Raji (cell line): Measurements from ENCODE around the gene ACAD10.

Experiments
- POLR2A ChIP-seq: IDR thresholded peaks from 2 replicates; pipeline ENCODE4 v1.6.1; 2011; ENCODE audit warnings: low read depth, low read length, control low read depth; ENCODE audit not compliant: insufficient read depth

The ACAD10 gene

DNA sequence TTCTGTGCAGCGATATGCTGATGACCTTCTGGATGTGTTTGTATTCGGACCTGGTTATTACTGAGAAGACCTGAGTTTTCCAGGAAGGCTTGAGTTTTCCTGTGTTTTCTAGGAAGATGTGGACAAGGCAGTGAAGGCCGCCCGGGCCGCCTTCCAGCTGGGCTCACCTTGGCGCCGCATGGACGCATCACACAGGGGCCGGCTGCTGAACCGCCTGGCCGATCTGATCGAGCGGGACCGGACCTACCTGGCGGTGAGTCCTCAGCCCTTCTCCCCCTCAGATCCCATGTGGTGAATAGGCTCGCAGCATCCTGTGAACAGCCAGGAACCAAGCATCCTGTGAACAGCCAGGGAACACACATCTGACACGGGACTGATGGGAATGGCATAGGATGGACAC is 97.2 kb downstream of the ACAD10 start:
- TF ChIP-seq POLR2A: no peak

DNA sequence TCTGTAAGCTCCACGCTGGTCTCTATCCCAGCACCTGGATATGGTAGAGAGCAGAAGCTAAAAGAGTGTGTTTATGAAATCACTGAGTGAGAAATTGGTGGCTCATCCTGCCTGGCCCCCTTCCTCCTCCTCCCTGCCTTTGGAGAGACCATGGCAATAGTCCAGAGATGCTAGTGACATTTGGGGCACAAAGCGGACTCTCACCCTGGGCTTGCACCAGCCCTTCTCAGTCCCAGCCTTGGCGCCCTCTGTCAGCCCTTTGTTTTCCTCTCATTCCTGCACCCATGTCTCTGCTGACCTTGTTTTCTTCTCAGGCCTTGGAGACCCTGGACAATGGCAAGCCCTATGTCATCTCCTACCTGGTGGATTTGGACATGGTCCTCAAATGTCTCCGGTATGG is 99.1 kb downstream of the ACAD10 start:
- TF ChIP-seq POLR2A: no peak

- no peak for TF ChIP-seq POLR2A
Measured at GRCh38 chr12:111785651-111786050, 99.8 kb downstream of the ACAD10 start.

DNA sequence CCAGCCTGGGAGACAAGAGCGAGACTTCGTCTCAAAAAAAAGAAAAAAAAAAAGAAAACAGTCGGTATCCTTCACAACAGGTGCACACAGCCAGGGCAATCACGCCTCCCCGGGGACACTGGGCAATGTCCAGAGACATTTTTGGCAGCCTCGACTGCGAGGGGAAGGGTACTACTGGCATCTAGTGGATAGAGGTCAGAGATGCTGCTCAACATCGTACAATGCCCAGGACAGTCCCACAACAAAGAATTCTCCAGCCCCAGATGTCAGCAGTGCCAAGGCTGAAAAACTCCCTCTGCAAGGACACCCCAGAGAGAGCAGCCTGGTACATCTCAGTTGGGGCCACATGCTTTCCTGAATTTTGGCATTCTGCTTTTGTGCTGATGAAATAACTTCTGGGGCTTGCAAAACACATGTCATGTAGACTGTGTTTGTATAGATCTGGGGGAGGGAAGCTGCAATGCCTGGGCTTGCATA is 102.4 kb downstream of the ACAD10 start:
- TF ChIP-seq POLR2A: no peak

DNA sequence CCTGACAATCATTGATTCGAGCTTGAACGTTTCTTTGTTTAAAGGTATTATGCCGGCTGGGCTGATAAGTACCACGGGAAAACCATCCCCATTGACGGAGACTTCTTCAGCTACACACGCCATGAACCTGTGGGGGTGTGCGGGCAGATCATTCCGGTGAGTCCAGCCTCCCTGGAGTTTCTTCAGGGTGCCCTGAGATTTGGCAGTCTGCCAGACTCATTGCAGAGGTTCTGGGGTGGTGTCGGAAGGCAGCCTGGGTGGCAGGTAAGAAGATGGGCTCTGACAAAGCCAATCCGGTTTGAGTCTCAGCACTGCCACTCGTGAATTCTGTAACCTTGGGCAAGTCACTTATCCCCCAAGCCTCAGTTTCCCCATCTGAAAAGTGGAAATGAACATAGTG is 103.9 kb downstream of the ACAD10 start:
- no peak for TF ChIP-seq POLR2A

DNA sequence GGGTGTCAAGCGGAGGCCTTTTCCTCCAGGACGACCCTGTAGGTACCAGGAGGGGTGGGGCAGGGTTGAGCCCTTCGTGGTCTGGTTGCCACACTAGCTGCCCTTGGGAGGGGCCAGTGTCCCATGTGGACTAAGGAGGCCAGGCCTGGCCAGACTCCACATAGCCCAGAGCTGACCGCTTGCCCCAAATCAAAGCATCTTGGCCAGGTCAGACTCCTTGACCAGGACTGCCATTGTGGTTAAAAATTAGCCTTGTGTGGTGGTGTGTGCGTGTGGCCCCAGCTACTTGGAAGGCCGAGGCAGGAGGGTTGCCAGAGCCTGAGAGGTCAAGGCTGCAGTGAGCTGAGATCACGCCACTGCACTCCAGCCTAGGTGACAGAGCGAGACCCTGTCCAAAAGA is 105.7 kb downstream of the ACAD10 start:
- TF ChIP-seq POLR2A: no peak

- no peak for TF ChIP-seq POLR2A
Measured at GRCh38 chr12:111792155-111792855, 106.5 kb downstream of the ACAD10 start.

GRCh38 chr12:111792856-111793235 is 107.0 kb downstream of the ACAD10 start:
- no peak for TF ChIP-seq POLR2A

- no peak for TF ChIP-seq POLR2A
Measured at GRCh38 chr12:111798182-111798581, 112.3 kb downstream of the ACAD10 start.

DNA sequence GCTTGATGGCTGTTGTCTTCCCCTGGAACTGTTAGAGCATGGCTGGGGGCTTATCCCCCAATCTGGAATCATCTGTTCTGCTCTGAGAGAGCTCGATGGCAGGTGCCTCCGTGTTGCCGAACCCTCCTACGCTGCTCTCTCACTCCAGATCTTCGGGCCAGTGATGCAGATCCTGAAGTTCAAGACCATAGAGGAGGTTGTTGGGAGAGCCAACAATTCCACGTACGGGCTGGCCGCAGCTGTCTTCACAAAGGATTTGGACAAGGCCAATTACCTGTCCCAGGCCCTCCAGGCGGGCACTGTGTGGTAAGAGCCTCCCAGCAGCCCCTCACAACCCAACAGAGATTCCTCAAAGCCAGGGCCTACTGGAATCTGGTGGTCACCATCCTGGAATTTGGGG is 113.9 kb downstream of the ACAD10 start:
- no peak for TF ChIP-seq POLR2A

DNA sequence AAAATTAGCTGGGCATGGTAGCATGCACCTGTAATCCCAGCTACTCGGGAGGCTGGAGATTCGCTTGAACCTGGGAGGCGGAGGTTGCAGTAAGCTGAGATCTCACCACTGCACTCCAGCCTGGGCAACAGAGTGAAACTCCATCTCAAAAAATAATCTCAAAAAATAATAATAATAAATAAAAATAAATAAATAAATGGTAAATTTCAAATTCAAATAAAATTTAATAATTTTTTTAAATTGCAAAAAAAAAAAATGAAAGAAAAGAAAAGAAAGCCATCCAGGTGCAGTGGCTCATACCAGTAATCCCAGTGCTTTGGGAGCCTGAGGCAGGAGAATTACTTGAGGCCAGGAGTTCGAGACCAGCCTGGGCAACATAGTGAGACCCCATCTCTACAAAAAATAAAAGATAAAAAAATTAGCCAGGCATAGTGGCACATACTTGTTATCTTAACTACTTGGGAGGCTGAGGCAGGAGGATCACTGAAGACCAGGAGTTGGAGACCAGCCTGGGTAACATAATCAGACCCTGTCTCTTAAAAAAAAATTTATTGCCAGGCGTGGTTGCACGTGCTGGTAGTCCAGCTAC is 117.3 kb downstream of the ACAD10 start:
- no peak for TF ChIP-seq POLR2A

DNA sequence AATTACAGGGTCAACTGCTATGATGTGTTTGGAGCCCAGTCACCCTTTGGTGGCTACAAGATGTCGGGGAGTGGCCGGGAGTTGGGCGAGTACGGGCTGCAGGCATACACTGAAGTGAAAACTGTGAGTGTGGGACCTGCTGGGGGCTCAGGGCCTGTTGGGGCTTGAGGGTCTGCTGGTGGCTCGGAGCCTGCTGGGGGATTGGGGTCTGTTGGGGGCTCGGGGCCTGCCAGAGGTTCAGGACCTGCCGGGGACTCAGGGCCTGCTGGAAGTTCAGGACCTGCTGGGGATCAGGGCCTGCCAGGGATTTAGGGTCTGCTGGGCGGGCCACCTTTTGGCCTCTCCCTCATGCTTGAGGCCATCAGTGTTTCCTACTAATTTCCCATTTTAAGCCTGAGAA is 118.0 kb downstream of the ACAD10 start:
- TF ChIP-seq POLR2A: no peak

DNA sequence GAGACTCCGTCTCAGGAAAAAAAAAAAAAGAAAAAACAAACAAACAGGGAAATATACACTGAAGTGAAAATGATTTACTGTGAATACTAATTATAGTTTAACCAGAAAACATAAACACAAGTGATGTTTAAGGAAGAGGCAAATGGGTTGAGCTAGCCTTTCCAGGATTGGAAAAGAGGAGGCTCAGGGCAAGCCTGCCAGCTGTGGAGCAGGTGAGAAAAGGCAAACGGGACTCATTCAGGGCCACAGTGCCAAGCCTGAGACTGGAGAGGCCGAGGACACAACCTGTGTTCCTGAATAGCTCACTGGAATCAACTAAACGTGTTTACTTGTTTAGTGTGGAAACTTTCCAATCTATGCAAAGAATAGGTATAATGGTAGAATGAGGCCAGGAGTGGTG is 120.5 kb downstream of the ACAD10 start:
- TF ChIP-seq POLR2A: no peak
